SK-N-SH treated with all-trans-retinoic acid at 6 μM for 48 hours (cell line): Measurements from ENCODE around the gene MORC4.

Experiments used
- CSDC2 ChIP-seq: fragments of 250-450 bp; sonication (Bioruptor Pico); IDR thresholded peaks from 2 replicates; pipeline ENCODE4 v1.5.0; 2020; ENCODE audit warnings: mild to moderate bottlenecking, moderate library complexity
- ISL1 ChIP-seq: fragments of 250-450 bp; sonication (Bioruptor Pico); IDR thresholded peaks from 2 replicates; pipeline ENCODE4 v2.1.2; 2022; ENCODE audit warnings: mild to moderate bottlenecking, moderate library complexity
- PATZ1 ChIP-seq: fragments of 250-450 bp; sonication (Bioruptor Pico); IDR thresholded peaks from 2 replicates; pipeline ENCODE4 v1.8.0; 2020; ENCODE audit warnings: mild to moderate bottlenecking, moderate library complexity, borderline replicate concordance
- PPARA ChIP-seq: fragments of 250-450 bp; sonication (Bioruptor Pico); IDR thresholded peaks from 2 replicates; pipeline ENCODE4 v1.5.0; 2020; ENCODE audit warnings: mild to moderate bottlenecking, borderline replicate concordance
- TSHZ2 ChIP-seq: fragments of 250-450 bp; sonication (Bioruptor Pico); IDR thresholded peaks from 2 replicates; pipeline ENCODE4 v1.5.0; 2020; ENCODE audit warnings: mild to moderate bottlenecking, moderate library complexity
- ZNF565 ChIP-seq: fragments of 450-650 bp; formaldehyde crosslinking; conservative IDR thresholded peaks from 2 replicates; pipeline ENCODE4 v1.5.0; 2020; ENCODE audit warnings: low read depth, mild to moderate bottlenecking, moderate library complexity

GRCh38 chrX:106954041-106954440, 46.0 kb downstream of the MORC4 start:
- TF ChIP-seq PATZ1 (CRISPR knock-in tag) (no peak), PPARA (CRISPR knock-in tag) (no peak), TSHZ2 (CRISPR knock-in tag) (no peak), ZNF565 (CRISPR knock-in tag) (no peak), ISL1 (no peak), CSDC2 (CRISPR knock-in tag) (no peak)
